GM12878 (cell line): Measurements from ENCODE around the gene UBAC2.

Source experiments
- EZH2 ChIP-seq: IDR thresholded peaks from 2 replicates; pipeline ENCODE4 v1.6.1; 2012; ENCODE audit warnings: low read depth, mild to moderate bottlenecking, control low read depth, inconsistent platforms, low read length, borderline replicate concordance; ENCODE audit not compliant: control insufficient read depth
- LARP7 ChIP-seq: fragments of 450-650 bp; IDR thresholded peaks from 2 replicates; pipeline ENCODE4 v1.6.1; 2017; ENCODE audit warnings: mild to moderate bottlenecking
- NRF1 ChIP-seq: conservative IDR thresholded peaks from 2 replicates; pipeline ENCODE4 v1.6.1; 2011; ENCODE audit warnings: mild to moderate bottlenecking, low read depth, low read length, improper control_type of control experiment
- POLR2A ChIP-seq: IDR thresholded peaks from 2 replicates; pipeline ENCODE4 v1.6.1; 2011; ENCODE audit warnings: low read depth, mild to moderate bottlenecking, low read length
- SIN3A ChIP-seq: IDR thresholded peaks from 2 replicates; pipeline ENCODE4 v1.6.1; 2012; ENCODE audit warnings: low read depth, low read length, improper control_type of control experiment
- TCF7 ChIP-seq: IDR thresholded peaks from 2 replicates; pipeline ENCODE4 v1.6.1; 2014; ENCODE audit warnings: antibody characterized with exemption, borderline replicate concordance
- YBX1 ChIP-seq: fragments of 450-650 bp; IDR thresholded peaks from 2 replicates; pipeline ENCODE4 v1.6.1; 2016; ENCODE audit warnings: antibody characterized with exemption
- YY1 ChIP-seq: IDR thresholded peaks from 2 replicates; pipeline ENCODE4 v1.6.1; 2011; ENCODE audit warnings: low read depth, mild to moderate bottlenecking, low read length
- TF ChIP-seq, protein P1 (sequence below), 3 experiments: IDR thresholded peaks in 2 of 3; conservative IDR thresholded peaks in 1 of 3; 2 replicates each; pipeline ENCODE4 v1.5.1; 2011; ENCODE audit warnings: low read depth in 3 of 3, low read length in 3 of 3, mild to moderate bottlenecking in 3 of 3, control low read depth in 2 of 3, moderate library complexity in 2 of 3, inconsistent platforms in 1 of 3, mixed read lengths in 1 of 3; ENCODE audit not compliant: control insufficient read depth in 2 of 3, insufficient read depth in 1 of 3; ENCODE audit errors: extremely low read depth in 1 of 3

DNA sequence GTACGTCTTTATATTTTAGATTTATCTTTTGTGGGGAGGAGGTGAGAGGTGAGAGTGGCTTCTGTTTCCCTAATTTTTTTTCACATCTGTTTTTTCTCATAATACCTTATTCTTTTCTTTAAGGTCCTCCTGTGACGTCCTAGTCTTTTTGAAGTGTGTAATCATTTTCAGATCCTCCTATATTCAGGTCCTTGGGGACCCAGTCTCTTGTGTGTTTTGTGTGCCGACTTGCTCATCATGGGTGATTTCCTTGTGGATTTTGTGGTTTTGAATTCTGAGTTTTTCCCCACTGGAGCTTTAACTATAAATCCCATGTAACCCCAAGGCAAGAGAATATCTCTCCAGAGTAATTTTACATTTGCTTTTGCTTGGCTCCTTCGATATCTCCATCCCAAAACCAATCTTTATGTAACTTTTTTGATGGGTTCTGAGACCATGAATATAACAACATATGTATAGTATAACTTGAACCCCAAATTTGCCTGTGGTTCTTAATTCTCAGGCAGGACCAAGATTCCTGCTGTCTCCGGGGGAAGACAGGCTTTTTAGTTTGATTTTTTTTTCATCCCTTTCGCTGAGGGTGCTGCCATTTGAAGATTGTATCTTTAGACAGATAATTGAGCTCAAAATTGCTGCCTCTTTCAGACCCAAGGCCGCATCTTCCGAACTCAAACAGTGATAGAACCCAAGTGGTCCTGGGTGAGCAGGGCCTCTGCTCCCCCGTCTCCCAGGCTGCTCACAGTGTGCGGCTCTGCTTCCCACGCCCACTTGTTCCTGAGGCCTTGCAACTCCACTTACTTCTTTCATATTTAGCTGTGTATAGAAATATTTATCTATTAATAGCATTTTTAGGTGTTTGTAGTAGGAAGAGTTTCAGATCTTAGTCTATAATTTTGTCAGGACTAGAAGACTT lies 165.7 kb downstream of the UBAC2 start:
- TF ChIP-seq LARP7 (no peak), POLR2A (0 out of 2 replicates have a peak, but pooled peaks have one; percentile 19), YY1 (0 out of 2 replicates have a peak, but pooled peaks have one; percentile 17), NRF1 (no peak), TCF7 (peak; percentile 93), EZH2 (no peak), SIN3A (no peak), YBX1 (peak; percentile 100)
- TF ChIP-seq, protein P1, sequence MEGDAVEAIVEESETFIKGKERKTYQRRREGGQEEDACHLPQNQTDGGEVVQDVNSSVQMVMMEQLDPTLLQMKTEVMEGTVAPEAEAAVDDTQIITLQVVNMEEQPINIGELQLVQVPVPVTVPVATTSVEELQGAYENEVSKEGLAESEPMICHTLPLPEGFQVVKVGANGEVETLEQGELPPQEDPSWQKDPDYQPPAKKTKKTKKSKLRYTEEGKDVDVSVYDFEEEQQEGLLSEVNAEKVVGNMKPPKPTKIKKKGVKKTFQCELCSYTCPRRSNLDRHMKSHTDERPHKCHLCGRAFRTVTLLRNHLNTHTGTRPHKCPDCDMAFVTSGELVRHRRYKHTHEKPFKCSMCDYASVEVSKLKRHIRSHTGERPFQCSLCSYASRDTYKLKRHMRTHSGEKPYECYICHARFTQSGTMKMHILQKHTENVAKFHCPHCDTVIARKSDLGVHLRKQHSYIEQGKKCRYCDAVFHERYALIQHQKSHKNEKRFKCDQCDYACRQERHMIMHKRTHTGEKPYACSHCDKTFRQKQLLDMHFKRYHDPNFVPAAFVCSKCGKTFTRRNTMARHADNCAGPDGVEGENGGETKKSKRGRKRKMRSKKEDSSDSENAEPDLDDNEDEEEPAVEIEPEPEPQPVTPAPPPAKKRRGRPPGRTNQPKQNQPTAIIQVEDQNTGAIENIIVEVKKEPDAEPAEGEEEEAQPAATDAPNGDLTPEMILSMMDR (IDR thresholded peaks at IDR 0.05 in 2 of 3, conservative IDR thresholded peaks at IDR 0.05 in 1 of 3; ENCODE audit: control insufficient read depth in 2 of 3, extremely low read depth in 1 of 3, insufficient read depth in 1 of 3, low read depth in 3 of 3, low read length in 3 of 3): no peak
